HepG2 (cell line): ENCODE measurements around the gene SND1.

Source experiments
- EZH2 ChIP-seq: conservative IDR thresholded peaks from 2 replicates; pipeline ENCODE4 v1.6.1; 2012; ENCODE audit warnings: mild to moderate bottlenecking, low read depth, low read length, moderate library complexity
- KAT7 ChIP-seq: IDR thresholded peaks from 2 replicates; pipeline ENCODE4 v1.6.1; 2018; ENCODE audit warnings: borderline replicate concordance, missing compliant biosample characterization
- NFRKB ChIP-seq: fragments of 450-650 bp; IDR thresholded peaks from 2 replicates; pipeline ENCODE4 v1.6.1; 2017
- PLRG1 ChIP-seq: fragments of 450-650 bp; conservative IDR thresholded peaks from 2 replicates; pipeline ENCODE4 v1.6.1; 2016
- POLR2AphosphoS5 ChIP-seq: IDR thresholded peaks from 2 replicates; pipeline ENCODE4 v1.6.1; 2012; ENCODE audit warnings: low read depth, low read length
- RAD21 ChIP-seq: fragments of 450-650 bp; formaldehyde crosslinking; IDR thresholded peaks from 2 replicates; pipeline ENCODE4 v1.5.0; 2020; ENCODE audit warnings: mild to moderate bottlenecking
- YEATS2 ChIP-seq: sonication (generic); formaldehyde crosslinking; IDR thresholded peaks from 2 replicates; pipeline ENCODE4 v1.4.0; 2020; ENCODE audit warnings: missing genetic modification reagents, borderline replicate concordance
- ZNF441 ChIP-seq: sonication (generic); formaldehyde crosslinking; IDR thresholded peaks from 2 replicates; pipeline ENCODE4 v1.7.0; 2021; ENCODE audit warnings: missing genetic modification reagents, borderline replicate concordance
- ZNF556 ChIP-seq: sonication (generic); formaldehyde crosslinking; IDR thresholded peaks from 2 replicates; pipeline ENCODE4 v1.4.0; 2020; ENCODE audit warnings: mild to moderate bottlenecking, missing genetic modification reagents, borderline replicate concordance
- TF ChIP-seq, protein P1 (sequence below): sonication (generic); formaldehyde crosslinking; IDR thresholded peaks from 2 replicates; pipeline ENCODE4 v1.4.0; 2020; ENCODE audit warnings: missing genetic modification reagents
- TF ChIP-seq, protein P2 (sequence below): sonication (generic); formaldehyde crosslinking; IDR thresholded peaks from 2 replicates; pipeline ENCODE4 v1.5.0; 2020; ENCODE audit warnings: mild to moderate bottlenecking, missing genetic modification reagents, moderate library complexity
- TF ChIP-seq, protein P3 (sequence below): sonication (generic); formaldehyde crosslinking; IDR thresholded peaks from 2 replicates; pipeline ENCODE4 v1.4.0; 2020; ENCODE audit warnings: missing genetic modification reagents

DNA sequence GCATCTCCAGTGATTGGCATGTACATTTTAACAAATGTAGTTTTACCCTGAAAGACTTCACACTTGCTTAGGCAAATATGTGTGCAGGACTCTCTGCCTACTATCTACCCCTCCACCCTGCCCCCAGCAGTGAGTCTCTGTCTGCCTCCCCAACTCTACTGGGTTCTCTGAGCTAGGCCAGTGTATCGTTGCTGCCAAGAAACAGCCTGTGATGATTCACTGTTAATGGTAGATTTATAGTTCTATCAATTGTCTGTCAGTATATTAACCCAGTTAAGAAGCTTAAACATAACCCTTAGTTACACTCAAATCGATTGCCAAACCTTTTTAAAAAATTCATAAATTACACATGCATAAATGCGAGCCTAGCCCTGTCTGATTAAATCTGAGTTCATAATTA is 137.0 kb downstream of the SND1 start:
- TF ChIP-seq YEATS2 (CRISPR knock-in tag) = no peak
- no peak for TF ChIP-seq KAT7
- TF ChIP-seq, protein P1, sequence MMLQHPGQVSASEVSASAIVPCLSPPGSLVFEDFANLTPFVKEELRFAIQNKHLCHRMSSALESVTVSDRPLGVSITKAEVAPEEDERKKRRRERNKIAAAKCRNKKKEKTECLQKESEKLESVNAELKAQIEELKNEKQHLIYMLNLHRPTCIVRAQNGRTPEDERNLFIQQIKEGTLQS (CRISPR knock-in tag) = no peak
- TF ChIP-seq POLR2AphosphoS5 = no peak
- TF ChIP-seq, protein P2, sequence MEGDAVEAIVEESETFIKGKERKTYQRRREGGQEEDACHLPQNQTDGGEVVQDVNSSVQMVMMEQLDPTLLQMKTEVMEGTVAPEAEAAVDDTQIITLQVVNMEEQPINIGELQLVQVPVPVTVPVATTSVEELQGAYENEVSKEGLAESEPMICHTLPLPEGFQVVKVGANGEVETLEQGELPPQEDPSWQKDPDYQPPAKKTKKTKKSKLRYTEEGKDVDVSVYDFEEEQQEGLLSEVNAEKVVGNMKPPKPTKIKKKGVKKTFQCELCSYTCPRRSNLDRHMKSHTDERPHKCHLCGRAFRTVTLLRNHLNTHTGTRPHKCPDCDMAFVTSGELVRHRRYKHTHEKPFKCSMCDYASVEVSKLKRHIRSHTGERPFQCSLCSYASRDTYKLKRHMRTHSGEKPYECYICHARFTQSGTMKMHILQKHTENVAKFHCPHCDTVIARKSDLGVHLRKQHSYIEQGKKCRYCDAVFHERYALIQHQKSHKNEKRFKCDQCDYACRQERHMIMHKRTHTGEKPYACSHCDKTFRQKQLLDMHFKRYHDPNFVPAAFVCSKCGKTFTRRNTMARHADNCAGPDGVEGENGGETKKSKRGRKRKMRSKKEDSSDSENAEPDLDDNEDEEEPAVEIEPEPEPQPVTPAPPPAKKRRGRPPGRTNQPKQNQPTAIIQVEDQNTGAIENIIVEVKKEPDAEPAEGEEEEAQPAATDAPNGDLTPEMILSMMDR (CRISPR knock-in tag) = no peak
- no peak for TF ChIP-seq EZH2
- TF ChIP-seq NFRKB = no peak
- no peak for TF ChIP-seq ZNF556 (CRISPR knock-in tag)
- TF ChIP-seq RAD21 = no peak
- TF ChIP-seq, protein P3, sequence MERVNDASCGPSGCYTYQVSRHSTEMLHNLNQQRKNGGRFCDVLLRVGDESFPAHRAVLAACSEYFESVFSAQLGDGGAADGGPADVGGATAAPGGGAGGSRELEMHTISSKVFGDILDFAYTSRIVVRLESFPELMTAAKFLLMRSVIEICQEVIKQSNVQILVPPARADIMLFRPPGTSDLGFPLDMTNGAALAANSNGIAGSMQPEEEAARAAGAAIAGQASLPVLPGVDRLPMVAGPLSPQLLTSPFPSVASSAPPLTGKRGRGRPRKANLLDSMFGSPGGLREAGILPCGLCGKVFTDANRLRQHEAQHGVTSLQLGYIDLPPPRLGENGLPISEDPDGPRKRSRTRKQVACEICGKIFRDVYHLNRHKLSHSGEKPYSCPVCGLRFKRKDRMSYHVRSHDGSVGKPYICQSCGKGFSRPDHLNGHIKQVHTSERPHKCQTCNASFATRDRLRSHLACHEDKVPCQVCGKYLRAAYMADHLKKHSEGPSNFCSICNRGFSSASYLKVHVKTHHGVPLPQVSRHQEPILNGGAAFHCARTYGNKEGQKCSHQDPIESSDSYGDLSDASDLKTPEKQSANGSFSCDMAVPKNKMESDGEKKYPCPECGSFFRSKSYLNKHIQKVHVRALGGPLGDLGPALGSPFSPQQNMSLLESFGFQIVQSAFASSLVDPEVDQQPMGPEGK = no peak
- no peak for TF ChIP-seq ZNF441
- no peak for TF ChIP-seq PLRG1
